Activated naive CD4-positive, alpha-beta T cell treated with anti-CD3 and anti-CD28 coated beads, Interleukin-2, amount 10 ng/mL, durations not matched to agents 7 days and 5 days (primary cell): ENCODE data around the gene APOBEC2.

Experiments used
- CTCF ChIA-PET: fragments of 350-600 bp; sonication (Branson Sonifier 250); formaldehyde crosslinking; loops from one replicate; lab custom pipeline; 2021; ENCODE audit warnings: antibody characterized with exemption; lab: Charles Lee
- DNase-seq: peaks from one replicate; pipeline ENCODE4 v3.0.0-alpha.2; 2020
- H3K27ac Mint-ChIP-seq: one replicate; pipeline ENCODE4 v1.8.0; 2021; ENCODE audit warnings: mild to moderate bottlenecking, moderate library complexity, mixed read lengths
- H3K27me3 Mint-ChIP-seq: one replicate; pipeline ENCODE4 v1.8.0; 2021; ENCODE audit warnings: mild to moderate bottlenecking, mixed read lengths
- H3K36me3 Mint-ChIP-seq: one replicate; pipeline ENCODE4 v1.8.0; 2021; ENCODE audit warnings: mixed read lengths
- H3K4me1 Mint-ChIP-seq: one replicate; pipeline ENCODE4 v1.8.0; 2021; ENCODE audit warnings: mixed read lengths
- H3K4me3 Mint-ChIP-seq: one replicate; pipeline ENCODE4 v1.8.0; 2021; ENCODE audit warnings: mild to moderate bottlenecking, moderate library complexity, mixed read lengths
- H3K9me3 Mint-ChIP-seq: one replicate; pipeline ENCODE4 v1.8.0; 2021; ENCODE audit warnings: mixed read lengths

APOBEC2 gene

DNA sequence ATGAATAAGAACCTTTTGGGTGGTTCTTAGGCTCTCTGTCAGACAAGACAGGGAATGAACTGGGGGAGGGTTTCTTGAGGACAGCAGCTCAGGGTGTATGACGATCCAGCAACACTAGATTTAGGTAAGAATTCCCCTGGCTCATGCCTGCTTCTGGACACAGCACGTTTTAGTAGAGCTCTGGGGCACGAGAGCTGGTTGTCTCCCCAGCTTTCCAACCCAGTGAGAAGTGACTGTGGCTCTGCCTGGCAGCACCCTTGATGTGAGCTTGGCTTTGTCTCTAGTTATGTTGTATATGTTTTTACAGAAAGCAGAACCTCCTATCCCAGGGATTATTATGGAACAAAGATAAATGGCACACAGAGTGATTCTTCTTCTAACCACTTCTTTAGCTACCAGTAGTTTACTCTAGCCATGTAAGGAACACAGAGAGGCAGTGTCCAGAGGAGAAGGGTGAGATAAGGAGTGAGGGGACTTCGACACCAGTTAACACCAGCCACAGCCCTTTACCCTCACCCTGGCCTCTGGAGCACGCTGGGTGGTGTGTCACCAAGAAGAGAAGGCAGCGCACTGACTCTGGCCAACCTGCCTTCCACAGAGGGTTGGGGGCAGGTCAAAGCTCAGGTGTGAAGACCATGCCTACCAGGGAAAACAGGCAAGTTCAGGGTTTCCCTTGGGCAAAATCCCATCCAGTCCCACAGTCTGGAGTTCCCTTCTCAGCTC is 3.9 kb downstream of the APOBEC2 start:
- DNase-seq = no peak
- Mint-ChIP-seq H3K4me1 (peaks cover 10% of the 10 kb centered on the region), H3K27ac (no peak overlapping the region), H3K27me3 (no peaks in the 10 kb centered on the region), H3K9me3 (peaks cover 1% of the 10 kb centered on the region), H3K4me3 (no peak overlapping the region), H3K36me3 (peaks cover 10% of the 10 kb centered on the region)
- CTCF ChIA-PET = interaction anchor here (0.7 to 4.7 kb wide), 7 partner anchors 8 to 34 kb away, joined by 3 to 38 read pairs (median 6); partner anchors contain the start of gene UNC5CL

DNA sequence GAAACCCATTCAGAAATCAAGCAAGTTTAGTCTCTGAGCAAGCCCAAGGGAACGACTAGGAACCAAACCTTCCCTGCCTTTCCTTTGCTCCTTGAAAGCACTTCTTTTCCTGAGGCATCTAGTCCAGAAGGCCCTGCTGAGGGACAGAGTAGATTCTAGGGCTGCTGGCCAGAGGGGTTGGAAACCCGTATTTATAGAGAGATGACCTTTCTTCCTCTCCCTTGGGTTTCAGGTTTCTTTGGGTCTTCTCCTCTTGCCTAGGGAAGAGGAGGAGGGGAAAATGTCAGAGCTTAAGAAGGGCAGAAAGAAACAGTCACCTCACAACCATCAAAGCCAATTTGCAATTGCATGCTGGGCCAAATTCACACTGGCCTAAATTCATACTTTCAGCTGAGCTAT is 5.8 kb downstream of the APOBEC2 start:
- no peak for DNase-seq
- peaks cover 14% of the 10 kb centered on the region for H3K36me3 Mint-ChIP-seq
- CTCF ChIA-PET = interaction anchor here (0.7 to 3.2 kb wide), 5 partner anchors 10 to 124 kb away, joined by 3 to 11 read pairs (median 5); partner anchors contain the start of gene UNC5CL
- no peak overlapping the region for H3K27ac Mint-ChIP-seq
- no peaks in the 10 kb centered on the region for H3K9me3 Mint-ChIP-seq
- H3K4me1 Mint-ChIP-seq = peaks cover 2% of the 10 kb centered on the region
- H3K27me3 Mint-ChIP-seq = no peaks in the 10 kb centered on the region
- H3K4me3 Mint-ChIP-seq = no peak overlapping the region

DNA sequence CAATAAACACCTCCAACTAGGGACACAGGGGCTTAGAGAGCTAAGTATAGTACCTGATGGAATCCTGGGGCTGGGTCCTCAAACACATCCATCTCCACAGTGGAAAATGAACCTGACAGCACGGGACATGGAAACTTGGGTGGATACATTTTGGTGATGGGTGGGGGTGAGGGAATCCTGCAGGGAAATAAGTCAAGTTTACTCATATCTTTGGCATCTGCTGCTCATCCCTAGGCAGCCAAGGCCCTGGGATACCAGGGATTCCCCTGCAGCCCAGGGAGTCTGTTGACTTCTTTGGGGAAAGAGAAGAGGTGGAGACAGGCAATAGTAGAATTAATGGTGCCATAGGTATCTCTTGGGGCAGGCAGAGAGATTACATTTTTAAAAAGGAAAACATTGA is 6.6 kb downstream of the APOBEC2 start:
- H3K36me3 Mint-ChIP-seq = peaks cover 19% of the 10 kb centered on the region
- H3K4me3 Mint-ChIP-seq = no peak overlapping the region
- no peak for DNase-seq
- no peaks in the 10 kb centered on the region for H3K27me3 Mint-ChIP-seq
- no peaks in the 10 kb centered on the region for H3K9me3 Mint-ChIP-seq
- H3K27ac Mint-ChIP-seq = no peak overlapping the region
- CTCF ChIA-PET = interaction anchor here (0.8 to 3.2 kb wide), 4 partner anchors 9 to 123 kb away, joined by 3 to 11 read pairs (median 6); partner anchors contain the start of gene UNC5CL
- peaks cover 10% of the 10 kb centered on the region for H3K4me1 Mint-ChIP-seq

DNA sequence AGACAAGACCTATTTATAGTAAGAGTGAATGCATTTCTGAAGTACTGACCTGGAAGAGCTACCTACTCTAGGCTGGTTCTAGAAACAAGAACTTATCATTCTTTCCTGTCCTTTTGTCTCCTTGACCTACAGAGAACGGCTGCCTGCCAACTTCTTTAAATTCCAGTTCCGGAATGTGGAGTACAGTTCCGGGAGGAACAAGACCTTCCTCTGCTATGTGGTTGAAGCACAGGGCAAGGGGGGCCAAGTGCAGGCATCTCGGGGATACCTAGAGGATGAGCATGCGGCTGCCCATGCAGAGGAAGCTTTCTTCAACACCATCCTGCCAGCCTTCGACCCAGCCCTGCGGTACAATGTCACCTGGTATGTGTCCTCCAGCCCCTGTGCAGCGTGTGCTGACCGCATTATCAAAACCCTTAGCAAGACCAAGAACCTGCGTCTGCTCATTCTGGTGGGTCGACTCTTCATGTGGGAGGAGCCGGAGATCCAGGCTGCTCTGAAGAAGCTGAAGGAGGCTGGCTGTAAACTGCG is 8.3 kb downstream of the APOBEC2 start:
- DNase-seq = no peak
- Mint-ChIP-seq H3K9me3 (no peaks in the 10 kb centered on the region), H3K4me3 (no peak overlapping the region), H3K4me1 (peaks cover 14% of the 10 kb centered on the region), H3K36me3 (peaks cover 23% of the 10 kb centered on the region), H3K27me3 (no peaks in the 10 kb centered on the region), H3K27ac (no peak overlapping the region)
- CTCF ChIA-PET = interaction anchor here (0.7 to 3.2 kb wide), 4 partner anchors 8 to 121 kb away, joined by 3 to 11 read pairs (median 6); partner anchors contain the start of gene UNC5CL

DNA sequence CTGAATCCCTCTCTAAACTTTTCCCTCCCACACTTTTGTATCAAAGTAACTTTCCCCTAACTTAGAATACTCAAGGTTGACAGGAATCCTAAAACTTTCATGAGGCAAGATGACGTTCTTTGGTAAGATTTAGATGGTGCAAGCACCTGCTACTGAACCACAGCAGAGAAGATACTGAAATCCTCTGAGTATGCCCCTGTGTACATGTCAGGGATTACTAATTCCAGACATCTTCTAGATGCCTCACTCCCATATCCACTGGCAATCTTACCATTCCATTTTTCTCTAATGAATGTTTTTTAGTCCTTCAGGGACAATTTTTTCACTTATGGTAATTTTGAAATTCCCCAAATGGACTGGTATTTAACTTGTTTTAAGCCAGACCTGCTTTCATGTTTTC is 9.1 kb downstream of the APOBEC2 start:
- Mint-ChIP-seq H3K27me3 (no peaks in the 10 kb centered on the region), H3K9me3 (no peaks in the 10 kb centered on the region), H3K27ac (no peak overlapping the region), H3K4me1 (peaks cover 20% of the 10 kb centered on the region), H3K4me3 (no peak overlapping the region), H3K36me3 (peaks cover 31% of the 10 kb centered on the region)
- DNase-seq = no peak
- CTCF ChIA-PET = interaction anchor here (1.1 kb wide), 1 partner anchor 258 kb away, joined by 3 read pairs; no protein-coding TSS in a partner anchor

DNA sequence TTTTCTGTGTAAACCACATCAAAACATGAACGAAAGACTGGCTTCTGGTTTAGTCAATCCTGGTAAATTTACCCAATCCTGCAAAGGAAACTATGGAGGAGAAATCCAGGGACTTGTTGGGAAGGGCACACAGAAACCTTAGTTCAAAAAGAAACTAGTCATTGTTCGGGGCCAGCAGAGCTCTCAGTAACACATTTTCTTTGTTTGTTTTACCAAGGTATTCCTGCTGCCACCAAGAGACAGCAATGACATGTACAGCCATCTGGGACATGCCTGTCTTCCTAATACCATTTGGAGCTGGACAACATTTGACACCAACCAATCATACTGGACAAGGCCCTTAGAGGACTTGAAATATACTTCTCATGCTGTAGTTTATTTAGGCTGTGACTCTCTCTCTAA is 10.9 kb downstream of the APOBEC2 start:
- H3K27ac Mint-ChIP-seq = no peak overlapping the region
- no peaks in the 10 kb centered on the region for H3K9me3 Mint-ChIP-seq
- H3K27me3 Mint-ChIP-seq = no peaks in the 10 kb centered on the region
- peaks cover 46% of the 10 kb centered on the region for H3K36me3 Mint-ChIP-seq
- no peak for DNase-seq
- CTCF ChIA-PET = interaction anchor here (1.7 kb wide), 2 partner anchors 11 to 25 kb away, joined by 4 to 5 read pairs; partner anchors contain the start of genes APOBEC2 and UNC5CL
- H3K4me1 Mint-ChIP-seq = peaks cover 38% of the 10 kb centered on the region
- no peak overlapping the region for H3K4me3 Mint-ChIP-seq

DNA sequence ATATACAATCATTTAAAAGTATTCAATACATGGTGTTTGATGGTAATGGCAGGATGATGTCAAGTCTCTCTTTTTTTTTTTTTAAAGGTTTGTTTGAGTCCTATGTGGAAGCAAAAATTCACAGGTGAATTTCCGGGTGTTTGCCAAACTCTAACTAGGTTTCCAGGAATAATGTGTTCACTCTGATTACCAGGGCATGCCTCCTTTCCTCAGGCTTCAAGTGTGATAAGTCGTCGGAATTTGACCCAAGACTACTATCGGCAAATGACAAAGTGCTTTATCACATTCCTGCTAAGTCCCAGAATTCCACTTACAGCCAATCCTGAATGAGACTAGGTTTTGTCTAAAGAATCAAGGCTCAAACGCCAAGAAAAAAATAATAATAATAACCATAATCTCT is 11.8 kb downstream of the APOBEC2 start:
- no peak overlapping the region for H3K4me3 Mint-ChIP-seq
- no peak overlapping the region for H3K27ac Mint-ChIP-seq
- peaks cover 47% of the 10 kb centered on the region for H3K4me1 Mint-ChIP-seq
- no peaks in the 10 kb centered on the region for H3K27me3 Mint-ChIP-seq
- CTCF ChIA-PET = interaction anchor here (1.0 to 1.7 kb wide), 3 partner anchors 9 to 26 kb away, joined by 4 to 5 read pairs (median 4); partner anchors contain the start of genes APOBEC2 and UNC5CL
- H3K36me3 Mint-ChIP-seq = peaks cover 48% of the 10 kb centered on the region
- DNase-seq = no peak
- no peaks in the 10 kb centered on the region for H3K9me3 Mint-ChIP-seq

DNA sequence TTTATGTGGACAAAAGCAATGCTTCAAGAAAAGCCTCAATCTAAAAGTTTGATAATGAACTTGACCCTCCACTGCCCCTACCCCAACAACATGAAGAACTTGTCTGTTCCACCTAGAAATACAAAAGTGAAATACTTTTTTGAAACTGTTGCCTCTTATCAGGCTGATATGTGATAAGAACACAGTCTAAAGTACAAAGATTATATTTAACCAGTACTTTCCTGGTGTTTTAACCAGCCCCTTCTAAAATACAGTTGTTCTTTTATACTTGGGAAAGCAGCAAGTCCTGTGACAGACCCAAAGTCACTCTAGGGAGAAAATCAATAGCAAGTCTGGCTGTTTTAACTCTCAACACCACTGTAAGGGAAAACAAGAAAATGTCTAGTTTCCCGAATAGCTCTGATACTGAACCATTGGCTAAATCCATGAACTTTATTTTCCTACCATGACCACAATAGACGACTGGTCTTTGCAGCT is 12.6 kb downstream of the APOBEC2 start:
- H3K36me3 Mint-ChIP-seq = peaks cover 51% of the 10 kb centered on the region
- no peak for DNase-seq
- H3K4me1 Mint-ChIP-seq = peaks cover 53% of the 10 kb centered on the region
- H3K4me3 Mint-ChIP-seq = no peak overlapping the region
- H3K27ac Mint-ChIP-seq = peak overlapping the region; percentile 54
- H3K9me3 Mint-ChIP-seq = no peaks in the 10 kb centered on the region
- no peaks in the 10 kb centered on the region for H3K27me3 Mint-ChIP-seq
- CTCF ChIA-PET = interaction anchor here (0.9 to 1.3 kb wide), 4 partner anchors 10 to 27 kb away, joined by 3 to 4 read pairs (median 4); partner anchors contain the start of gene UNC5CL

DNA sequence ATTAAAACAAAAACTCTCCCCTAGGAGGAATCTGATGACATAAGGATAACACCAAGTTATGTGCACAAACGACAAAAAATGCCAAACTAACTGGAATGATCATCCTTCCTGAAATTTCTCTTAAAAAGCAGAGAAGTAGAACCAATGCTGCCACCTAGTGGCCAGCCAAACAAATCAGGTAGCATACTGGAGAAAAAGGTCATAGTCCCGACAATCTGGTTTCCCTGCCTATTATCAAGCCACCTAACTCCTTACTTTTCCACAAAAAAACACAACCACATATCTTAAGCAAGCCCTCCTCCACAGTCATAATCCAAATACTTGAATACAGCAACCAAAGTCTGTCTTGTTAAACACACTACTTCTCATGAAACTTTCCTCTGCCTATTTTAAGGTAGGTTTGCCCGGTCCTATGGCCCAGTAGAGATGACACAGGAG is 13.9 kb downstream of the APOBEC2 start:
- Mint-ChIP-seq H3K9me3 (no peaks in the 10 kb centered on the region), H3K36me3 (peaks cover 52% of the 10 kb centered on the region), H3K27ac (no peak overlapping the region), H3K4me3 (no peak overlapping the region), H3K4me1 (peaks cover 64% of the 10 kb centered on the region), H3K27me3 (no peaks in the 10 kb centered on the region)
- CTCF ChIA-PET = interaction anchor here (0.9 to 3.1 kb wide), 5 partner anchors 10 to 62 kb away, joined by 3 to 19 read pairs (median 6); partner anchors contain the start of gene UNC5CL
- peak; percentile 76 for DNase-seq

DNA sequence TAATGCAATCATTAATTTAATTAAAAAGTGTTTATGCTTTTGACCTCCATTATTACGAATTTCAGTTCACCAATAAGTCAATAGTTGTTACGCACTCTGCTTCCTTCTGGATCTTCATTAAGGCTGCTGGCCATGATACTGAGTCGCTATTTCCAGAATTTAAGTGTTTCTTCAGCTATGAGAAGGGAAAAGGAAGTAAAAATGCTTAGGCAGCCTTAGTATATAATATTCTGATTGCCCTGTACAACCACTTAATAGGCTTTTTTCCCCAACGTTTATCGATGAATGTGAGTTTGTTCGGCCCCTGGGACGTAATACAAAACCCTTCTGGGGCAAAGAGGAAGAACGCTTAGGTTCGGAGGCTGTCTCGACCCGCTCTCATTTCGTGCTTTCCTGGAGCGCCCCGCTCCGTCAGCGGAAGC is 18.5 kb downstream of the APOBEC2 start:
- Mint-ChIP-seq H3K27me3 (no peaks in the 10 kb centered on the region), H3K27ac (peak overlapping the region; percentile 99), H3K4me1 (peaks cover 74% of the 10 kb centered on the region), H3K36me3 (peaks cover 45% of the 10 kb centered on the region), H3K4me3 (peak overlapping the region; percentile 91), H3K9me3 (no peaks in the 10 kb centered on the region)
- no peak for DNase-seq
- CTCF ChIA-PET = interaction anchor here (0.7 to 4.0 kb wide), 5 partner anchors 11 to 111 kb away, joined by 3 to 16 read pairs (median 3); no protein-coding TSS in a partner anchor

DNA sequence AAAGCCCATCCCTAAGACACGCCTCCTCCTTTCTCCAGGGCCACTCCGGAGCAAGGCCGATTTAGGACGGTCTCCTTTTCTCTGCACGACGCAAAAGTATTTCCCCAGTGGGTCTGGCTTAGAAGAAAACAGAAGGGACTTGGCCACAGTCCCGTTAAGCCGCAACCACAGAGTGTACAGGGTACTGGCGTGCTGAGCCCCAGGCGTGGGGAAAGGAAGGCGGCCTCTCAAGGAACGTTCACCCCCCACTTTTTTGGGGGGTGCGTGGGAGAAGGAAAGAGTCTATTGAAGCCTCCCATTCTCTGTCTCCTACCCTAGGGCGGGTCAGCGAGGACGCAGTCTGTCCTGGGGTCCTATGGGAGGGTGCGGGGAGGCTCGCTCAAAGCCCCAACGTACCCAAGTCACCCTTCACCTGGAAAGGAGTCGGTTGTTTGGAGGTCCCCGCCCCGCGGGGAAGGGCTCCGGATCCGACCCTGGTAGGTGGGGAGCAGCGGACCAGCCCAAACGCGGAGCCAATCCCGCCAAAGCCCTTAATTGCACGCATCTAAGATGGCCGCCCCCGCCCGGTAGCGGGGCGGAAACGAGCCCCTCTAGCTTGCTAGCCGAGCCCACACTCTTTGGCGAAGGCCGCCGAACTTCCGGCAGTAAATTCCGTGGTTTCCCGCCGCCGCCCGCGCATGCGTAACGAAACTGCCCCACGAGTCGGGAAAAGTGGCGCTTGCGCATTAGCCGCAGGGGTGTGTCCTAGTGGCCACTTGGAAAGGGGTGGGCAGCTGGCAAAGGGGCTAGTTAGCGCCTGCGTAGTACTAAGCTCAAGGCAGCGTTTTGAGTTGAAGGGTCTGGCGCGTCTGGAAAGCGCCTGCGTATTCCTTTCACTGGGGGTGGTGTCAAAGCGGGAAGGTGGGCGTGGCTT is 19.2 kb downstream of the APOBEC2 start, which contains the start of gene OARD1:
Gene OARD1 (minus strand): TSS at position 434 of the 913 bp plus-strand sequence. CDS start 722 bp downstream, outside the sequence.
- H3K27me3 Mint-ChIP-seq = no peaks in the 10 kb centered on the region
- CTCF ChIA-PET = interaction anchor here (0.5 to 4.0 kb wide), 6 partner anchors 18 to 178 kb away, joined by 3 to 16 read pairs (median 3); no protein-coding TSS in a partner anchor
- no peaks in the 10 kb centered on the region for H3K9me3 Mint-ChIP-seq
- H3K36me3 Mint-ChIP-seq = peaks cover 39% of the 10 kb centered on the region
- peak; percentile 99 for DNase-seq
- H3K4me1 Mint-ChIP-seq = peaks cover 70% of the 10 kb centered on the region
- H3K27ac Mint-ChIP-seq = peak within 1 kb of the TSS; percentile 99
- H3K4me3 Mint-ChIP-seq = peak within 1 kb of the TSS; percentile 91

DNA sequence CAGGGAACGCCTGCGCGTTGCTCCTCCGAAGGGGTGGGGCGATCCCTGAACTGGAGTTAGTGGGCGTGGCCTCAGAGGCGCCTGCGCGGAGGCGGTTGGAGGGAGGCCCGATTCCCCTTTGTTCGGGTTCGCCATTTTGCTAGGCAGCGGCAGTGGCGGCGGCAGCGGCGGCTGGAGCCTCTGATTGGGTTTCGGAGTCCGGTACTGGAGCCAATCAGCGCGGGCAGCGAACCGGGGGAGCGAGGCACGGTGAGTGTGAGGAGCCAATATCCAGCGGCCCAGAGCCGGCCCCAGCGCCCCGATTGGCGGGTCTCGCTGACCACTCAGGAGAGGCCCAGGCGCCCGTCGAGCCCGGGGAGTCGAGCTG is 19.8 kb downstream of the APOBEC2 start, which contains the start of gene NFYA:
Gene NFYA (plus strand): TSS at position 139 of the 367 bp plus-strand sequence. CDS start 6,116 bp downstream, outside the sequence.
- Mint-ChIP-seq H3K27ac (peak within 1 kb of the TSS; percentile 99), H3K4me3 (peak within 1 kb of the TSS; percentile 91), H3K27me3 (no peaks in the 10 kb centered on the region), H3K9me3 (no peaks in the 10 kb centered on the region), H3K36me3 (peaks cover 34% of the 10 kb centered on the region), H3K4me1 (peaks cover 66% of the 10 kb centered on the region)
- CTCF ChIA-PET = interaction anchor here (0.5 to 1.4 kb wide), 3 partner anchors 109 to 178 kb away, joined by 3 read pairs; no protein-coding TSS in a partner anchor
- DNase-seq = peak; percentile 100
